GM19099 (cell line): ENCODE results near the gene ME3.

Experiments used
- POLR2A ChIP-seq: IDR thresholded peaks from 3 replicates; pipeline ENCODE4 v1.6.1; 2011; ENCODE audit warnings: low read depth; ENCODE audit not compliant: insufficient read length; ENCODE audit errors: extremely low read depth

The ME3 gene

DNA sequence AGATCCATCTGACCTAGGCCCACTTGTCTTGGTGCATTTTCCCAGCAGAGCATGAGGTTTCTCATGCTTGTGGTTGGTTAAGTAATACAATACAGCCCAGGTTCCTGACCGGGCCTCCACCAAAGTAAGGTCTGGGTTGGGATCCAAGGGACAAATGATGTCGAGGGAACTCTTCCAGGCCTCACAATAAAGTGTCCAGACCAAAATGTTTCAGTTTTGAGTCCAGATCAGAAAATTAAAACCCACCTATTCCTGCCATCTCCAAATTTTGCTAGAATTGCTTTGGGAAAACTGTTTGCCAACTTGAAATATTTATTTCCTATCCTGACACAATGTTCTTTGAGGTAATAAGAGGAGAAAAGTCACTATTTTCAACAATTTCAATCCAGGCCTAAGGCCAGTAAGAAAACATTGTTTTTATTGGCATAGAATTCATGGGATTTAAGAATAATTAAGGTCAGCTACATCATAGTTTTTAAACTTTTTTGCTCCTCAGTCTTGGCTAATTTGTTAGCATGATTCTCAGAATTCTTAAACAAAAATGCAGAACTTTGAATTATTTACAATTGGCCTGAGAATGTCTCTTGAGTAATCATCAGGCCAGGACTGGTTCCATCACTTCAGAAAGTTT, 51.4 kb downstream of the ME3 start:
- no peak for TF ChIP-seq POLR2A

DNA sequence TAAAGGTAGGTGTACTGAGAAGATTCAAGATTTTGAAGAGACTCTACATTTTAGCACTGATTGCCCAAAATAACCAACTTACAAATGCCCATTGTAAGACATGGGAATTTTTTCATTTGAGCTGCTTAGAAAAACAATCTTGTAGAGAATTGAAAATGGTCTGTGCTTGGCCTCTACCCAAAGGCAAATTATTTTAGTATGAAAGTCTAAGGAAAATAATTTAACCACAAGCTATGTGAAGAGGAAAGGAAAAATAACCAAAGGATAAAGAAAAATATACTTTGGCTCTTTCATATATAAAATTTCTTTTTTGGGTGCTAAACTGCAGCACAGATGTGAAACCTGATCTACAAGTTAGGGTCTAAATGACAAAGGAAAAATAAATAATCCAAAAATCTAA, 54.9 kb downstream of the ME3 start:
- TF ChIP-seq POLR2A = no peak

DNA sequence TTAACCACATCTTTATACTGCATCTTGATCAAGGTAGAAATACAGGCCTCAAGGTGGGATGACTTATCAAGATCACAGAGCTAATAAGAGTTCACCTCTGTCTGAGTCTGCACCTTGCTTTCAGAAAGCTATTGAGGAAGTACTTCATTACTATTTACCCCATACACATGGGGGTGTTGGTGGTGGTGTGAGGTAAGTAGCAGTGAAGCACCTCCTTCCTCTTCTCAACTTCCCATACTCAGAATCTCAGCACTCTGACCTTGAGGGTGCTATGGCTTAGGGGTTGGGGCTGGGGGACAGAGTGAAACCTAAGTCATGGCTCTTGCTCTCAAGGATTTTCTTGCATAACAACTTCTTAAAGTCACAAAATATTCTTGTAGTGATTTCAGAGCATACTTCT, 56.9 kb downstream of the ME3 start:
- no peak for TF ChIP-seq POLR2A

- TF ChIP-seq POLR2A = no peak
Observed at GRCh38 chr11:86610559-86611341, 61.7 kb downstream of the ME3 start.

DNA sequence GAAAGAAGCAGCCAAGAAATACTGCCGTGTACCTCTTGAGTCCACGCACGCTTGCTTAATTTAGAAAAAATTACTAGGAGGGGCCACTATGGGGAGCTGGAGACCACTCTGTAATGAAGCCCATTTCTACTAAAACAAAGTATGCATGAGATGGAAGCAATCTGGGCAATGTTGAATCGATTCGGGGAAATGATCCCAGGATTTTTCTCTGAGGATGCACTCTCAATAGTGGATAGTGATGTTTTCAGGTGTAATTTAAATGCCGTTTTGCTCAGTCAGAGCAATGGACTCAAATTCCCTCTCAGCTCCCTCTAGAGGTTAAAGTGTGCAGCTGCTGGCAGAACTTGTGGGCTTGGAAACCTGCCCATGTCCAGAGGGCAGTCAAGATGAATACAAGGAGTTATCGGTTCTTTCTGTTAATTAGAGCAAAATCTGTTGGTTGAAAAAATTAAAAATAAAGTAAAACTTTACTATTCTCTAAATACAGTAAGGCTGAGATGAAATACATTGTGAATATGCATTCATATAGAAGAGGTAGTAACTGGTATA, 64.1 kb downstream of the ME3 start:
- no peak for TF ChIP-seq POLR2A

DNA sequence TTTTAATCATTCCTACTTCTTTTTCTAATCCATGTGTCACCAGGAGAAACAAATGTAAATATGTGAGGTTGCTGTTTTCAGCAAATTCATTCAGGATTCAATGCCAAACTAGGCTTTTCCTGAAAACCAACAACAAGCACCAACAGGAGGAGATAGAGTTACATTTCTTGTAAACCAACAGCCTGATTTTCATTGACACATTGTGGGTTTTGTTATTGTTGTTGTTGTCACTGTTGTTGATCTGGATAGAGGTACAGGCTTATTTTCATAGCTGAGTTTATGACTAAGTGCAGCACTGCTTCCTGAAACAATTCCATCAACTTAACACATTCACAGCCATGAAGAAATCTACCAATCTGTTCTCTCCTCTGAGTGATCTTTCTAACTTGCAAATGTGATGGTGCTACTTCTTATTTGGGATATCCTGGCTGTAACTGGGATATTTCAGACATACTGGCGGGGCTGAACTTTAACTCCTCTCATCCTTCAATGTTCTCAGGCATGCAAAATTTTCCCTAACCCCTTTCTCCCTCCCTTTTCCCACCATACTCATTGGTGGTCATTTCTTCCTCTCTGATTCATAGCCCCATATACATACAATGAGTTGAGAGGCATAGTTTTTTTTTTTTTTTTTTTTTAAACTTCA, 65.5 kb downstream of the ME3 start:
- TF ChIP-seq POLR2A = no peak

- no peak for TF ChIP-seq POLR2A
Observed at GRCh38 chr11:86606270-86606835, 66.1 kb downstream of the ME3 start.

DNA sequence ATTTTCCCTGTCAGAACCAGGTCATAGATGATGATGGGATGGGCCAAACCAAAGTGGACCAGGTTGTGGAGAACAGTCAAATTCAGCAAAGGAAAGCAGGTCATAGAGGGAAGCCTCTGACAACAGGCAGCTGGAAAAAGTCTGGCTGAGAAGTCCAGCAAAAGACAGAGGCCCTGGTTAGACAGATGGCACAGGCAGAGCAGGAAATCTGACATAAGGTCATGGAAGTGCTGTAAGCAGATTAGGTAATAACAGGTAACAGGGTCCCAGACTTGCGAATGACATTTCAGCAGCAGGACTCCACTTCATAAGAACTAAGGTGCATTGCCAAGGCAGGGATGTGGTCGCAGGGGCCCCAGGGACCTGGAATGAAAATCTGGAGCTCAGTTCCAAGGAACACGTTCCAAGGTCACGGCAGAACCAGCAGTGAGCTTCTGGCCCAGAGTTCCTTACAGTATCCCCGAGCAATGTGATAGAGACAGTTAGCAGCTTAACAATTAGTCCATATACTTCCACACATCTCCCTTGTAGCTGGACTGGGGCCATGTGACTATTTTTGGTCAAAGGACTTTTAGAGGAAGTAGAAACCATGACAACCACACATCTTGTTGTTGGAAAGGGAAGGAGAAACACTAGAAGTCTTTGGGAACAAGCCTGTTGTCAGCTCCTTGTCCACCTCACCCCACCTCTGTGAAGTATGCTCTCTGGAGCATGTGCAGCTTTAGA, 75.4 kb downstream of the ME3 start:
- no peak for TF ChIP-seq POLR2A

- no peak for TF ChIP-seq POLR2A
Observed at GRCh38 chr11:86595955-86596354, 76.5 kb downstream of the ME3 start.

DNA sequence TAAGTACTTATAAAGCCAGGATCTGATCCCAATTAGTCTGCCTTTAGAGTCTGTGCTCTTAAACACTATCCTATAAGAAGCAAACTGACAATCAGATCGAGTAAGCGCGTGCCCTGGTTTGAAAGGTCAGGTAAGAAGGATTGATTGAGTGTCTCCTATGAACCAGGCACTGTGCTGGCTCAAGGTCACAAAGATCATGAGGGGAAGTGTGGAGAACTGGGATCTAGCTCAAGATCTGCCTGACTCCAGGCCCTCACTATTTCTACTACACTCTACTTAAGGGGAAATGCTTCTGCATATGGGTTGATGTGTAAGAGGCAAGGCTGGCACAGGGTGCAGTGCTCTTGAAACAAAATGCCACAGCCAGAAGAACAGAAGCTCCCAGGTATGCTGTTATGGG, 77.0 kb downstream of the ME3 start:
- no peak for TF ChIP-seq POLR2A

- TF ChIP-seq POLR2A = no peak
Observed at GRCh38 chr11:86594746-86595145, 77.7 kb downstream of the ME3 start.

- no peak for TF ChIP-seq POLR2A
Observed at GRCh38 chr11:86593833-86594232, 78.6 kb downstream of the ME3 start.

GRCh38 chr11:86592659-86593451, 79.6 kb downstream of the ME3 start:
- no peak for TF ChIP-seq POLR2A

- TF ChIP-seq POLR2A = no peak
Observed at GRCh38 chr11:86592047-86592591, 80.3 kb downstream of the ME3 start.
